Esophagus muscularis mucosa (tissue), 4 donors: Measurements from ENCODE around the gene EHD1.

Source experiments
- EP300 ChIP-seq: sonication (generic); formaldehyde crosslinking; IDR thresholded peaks from one replicate; pipeline ENCODE4 v1.6.1; 2017; ENCODE audit warnings: antibody characterized with exemption
- POLR2A ChIP-seq: fragments of 450-650 bp; IDR thresholded peaks from one replicate; pipeline ENCODE4 v1.6.1; 2017; ENCODE audit warnings: antibody characterized with exemption, moderate library complexity, mild to moderate bottlenecking, low read depth
- TF ChIP-seq, protein P1 (sequence below), 3 experiments: fragments of 200-600 bp in 2 of 3; fragments of 450-650 bp in 1 of 3; sonication (generic) in 2 of 3; IDR thresholded peaks; one replicate each; pipeline ENCODE4 v1.5.1; 2017 to 2019; ENCODE audit warnings: antibody characterized with exemption in 3 of 3, mild to moderate bottlenecking in 2 of 3, moderate library complexity in 1 of 3

GRCh38 chr11:64846998-64847666 lies 31.3 kb downstream of the EHD1 start:
- no peak for TF ChIP-seq POLR2A
- TF ChIP-seq, protein P1, sequence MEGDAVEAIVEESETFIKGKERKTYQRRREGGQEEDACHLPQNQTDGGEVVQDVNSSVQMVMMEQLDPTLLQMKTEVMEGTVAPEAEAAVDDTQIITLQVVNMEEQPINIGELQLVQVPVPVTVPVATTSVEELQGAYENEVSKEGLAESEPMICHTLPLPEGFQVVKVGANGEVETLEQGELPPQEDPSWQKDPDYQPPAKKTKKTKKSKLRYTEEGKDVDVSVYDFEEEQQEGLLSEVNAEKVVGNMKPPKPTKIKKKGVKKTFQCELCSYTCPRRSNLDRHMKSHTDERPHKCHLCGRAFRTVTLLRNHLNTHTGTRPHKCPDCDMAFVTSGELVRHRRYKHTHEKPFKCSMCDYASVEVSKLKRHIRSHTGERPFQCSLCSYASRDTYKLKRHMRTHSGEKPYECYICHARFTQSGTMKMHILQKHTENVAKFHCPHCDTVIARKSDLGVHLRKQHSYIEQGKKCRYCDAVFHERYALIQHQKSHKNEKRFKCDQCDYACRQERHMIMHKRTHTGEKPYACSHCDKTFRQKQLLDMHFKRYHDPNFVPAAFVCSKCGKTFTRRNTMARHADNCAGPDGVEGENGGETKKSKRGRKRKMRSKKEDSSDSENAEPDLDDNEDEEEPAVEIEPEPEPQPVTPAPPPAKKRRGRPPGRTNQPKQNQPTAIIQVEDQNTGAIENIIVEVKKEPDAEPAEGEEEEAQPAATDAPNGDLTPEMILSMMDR (IDR thresholded peaks at IDR 0.05) = peak in 2 of 3 experiments; percentile 94 to 99
- no peak for TF ChIP-seq EP300
